K562 (cell line): Measurements from ENCODE around the gene PPHLN1. TPM values are rescaled to one million over a fixed set of nuclear protein-coding genes. Genes with fewer than 3 reads are reported as not detected.
A peak's percentile ranks its signal among the peaks of the same experiment; 100 is the strongest.

Experiments used
- C11orf30 ChIP-seq: fragments of 450-650 bp; IDR thresholded peaks from 2 replicates; pipeline ENCODE4 v1.6.1; 2016; ENCODE audit warnings: low read depth, mild to moderate bottlenecking
- DNMT1 ChIP-seq: fragments of 450-650 bp; IDR thresholded peaks from 2 replicates; pipeline ENCODE4 v1.6.1; 2016; ENCODE audit warnings: antibody characterized with exemption, mild to moderate bottlenecking
- EGR1 ChIP-seq: fragments of 450-650 bp; conservative IDR thresholded peaks from 2 replicates; pipeline ENCODE4 v1.6.1; 2017; ENCODE audit warnings: mild to moderate bottlenecking
- EP400 ChIP-seq: fragments of 450-650 bp; IDR thresholded peaks from 2 replicates; pipeline ENCODE4 v1.6.1; 2017; ENCODE audit warnings: antibody characterized with exemption, mild to moderate bottlenecking, moderate library complexity
- FOXA1 ChIP-seq: fragments of 450-650 bp; IDR thresholded peaks from 2 replicates; pipeline ENCODE4 v1.6.1; 2016; ENCODE audit warnings: mild to moderate bottlenecking, borderline replicate concordance
- FOXJ2 ChIP-seq: fragments of 200-800 bp; sonication (Bioruptor generic); IDR thresholded peaks from 2 replicates; pipeline ENCODE4 v1.6.1; 2016; ENCODE audit warnings: missing genetic modification characterization, missing compliant biosample characterization
- GATAD2B ChIP-seq: fragments of 450-650 bp; IDR thresholded peaks from 2 replicates; pipeline ENCODE4 v1.6.1; 2017; ENCODE audit warnings: mild to moderate bottlenecking, borderline replicate concordance
- HDAC8 ChIP-seq: fragments of 450-650 bp; IDR thresholded peaks from 2 replicates; pipeline ENCODE4 v1.6.1; 2016; ENCODE audit warnings: mild to moderate bottlenecking, missing genetic modification characterization, moderate library complexity, missing compliant biosample characterization
- HNRNPUL1 ChIP-seq: fragments of 200-400 bp; formaldehyde crosslinking; IDR thresholded peaks from 2 replicates; pipeline ENCODE4 v1.6.1; 2017; ENCODE audit warnings: low read length
- KHSRP ChIP-seq: fragments of 450-650 bp; IDR thresholded peaks from 2 replicates; pipeline ENCODE4 v1.6.1; 2017
- NFRKB ChIP-seq: fragments of 450-650 bp; IDR thresholded peaks from 2 replicates; pipeline ENCODE4 v1.6.1; 2016; ENCODE audit warnings: low read depth
- NUFIP1 ChIP-seq: fragments of 450-650 bp; IDR thresholded peaks from 2 replicates; pipeline ENCODE4 v1.6.1; 2018; ENCODE audit not compliant: partially characterized antibody
- PML ChIP-seq: IDR thresholded peaks from 2 replicates; pipeline ENCODE4 v1.6.1; 2012; ENCODE audit warnings: low read length, inconsistent platforms
- PRPF4 ChIP-seq: fragments of 200-400 bp; formaldehyde crosslinking; IDR thresholded peaks from one replicate; pipeline ENCODE4 v1.6.1; 2017; ENCODE audit warnings: low read length, low read depth, mild to moderate bottlenecking; ENCODE audit not compliant: insufficient read depth, poor library complexity, severe bottlenecking
- RBM34 ChIP-seq: fragments of 200-400 bp; formaldehyde crosslinking; IDR thresholded peaks from 2 replicates; pipeline ENCODE4 v1.6.1; 2018; ENCODE audit warnings: low read length, borderline replicate concordance; ENCODE audit not compliant: insufficient read depth
- SAFB ChIP-seq: fragments of 200-400 bp; formaldehyde crosslinking; IDR thresholded peaks from 2 replicates; pipeline ENCODE4 v1.6.1; 2017; ENCODE audit warnings: low read depth, low read length, borderline replicate concordance
- SMARCC2 ChIP-seq: fragments of 450-650 bp; IDR thresholded peaks from 2 replicates; pipeline ENCODE4 v1.6.1; 2017; ENCODE audit warnings: antibody characterized with exemption, moderate library complexity, mild to moderate bottlenecking, low read depth
- SNIP1 ChIP-seq: fragments of 450-650 bp; IDR thresholded peaks from 2 replicates; pipeline ENCODE4 v1.7.1; 2017; ENCODE audit warnings: low read depth, mild to moderate bottlenecking
- TAF1 ChIP-seq: IDR thresholded peaks from 2 replicates; pipeline ENCODE4 v1.6.1; 2011; ENCODE audit warnings: mild to moderate bottlenecking, low read length, moderate library complexity; ENCODE audit not compliant: insufficient read depth, control insufficient read depth, severe bottlenecking; ENCODE audit errors: extremely low read depth
- ZFX ChIP-seq: sonication (generic); formaldehyde crosslinking; IDR thresholded peaks from 2 replicates; pipeline ENCODE4 v1.8.0; 2022; ENCODE audit warnings: mild to moderate bottlenecking, missing genetic modification reagents, moderate library complexity
- ZNF197 ChIP-seq: fragments of 200-800 bp; sonication (Bioruptor generic); IDR thresholded peaks from 2 replicates; pipeline ENCODE4 v1.6.1; 2016; ENCODE audit warnings: low read depth, missing genetic modification characterization, missing compliant biosample characterization
- ZNF23 ChIP-seq: fragments of 250-450 bp; sonication (Bioruptor Pico); IDR thresholded peaks from 2 replicates; pipeline ENCODE4 v1.4.0; 2020; ENCODE audit warnings: mild to moderate bottlenecking
- ZNF274 ChIP-seq: IDR thresholded peaks from 2 replicates; pipeline ENCODE4 v1.6.1; 2011; ENCODE audit warnings: low read depth, mild to moderate bottlenecking, low read length, moderate library complexity, borderline replicate concordance
- ZNF347 ChIP-seq: fragments of 450-650 bp; formaldehyde crosslinking; IDR thresholded peaks from 2 replicates; pipeline ENCODE4 v1.4.0; 2020; ENCODE audit warnings: low read depth, mild to moderate bottlenecking, moderate library complexity
- ZNF766 ChIP-seq: fragments of 200-800 bp; sonication (Bioruptor generic); conservative IDR thresholded peaks from 2 replicates; pipeline ENCODE4 v1.6.1; 2016; ENCODE audit warnings: missing genetic modification characterization, missing compliant biosample characterization
- polyA plus RNA-seq, 8 experiments: library from polyadenylated mRNA; depleted of rRNA in 4 of 8; stranded (reverse) in 5 of 8; unstranded in 3 of 8; fragments of >200 nt; fragmentation: Nextera tagmentation in 2 of 8; fragmentation: Illumina TruSeq in 1 of 8; extraction: Ambion mirVana in 2 of 8; extraction: Trizol in 1 of 8; gene quantifications; 2 replicates each; pipeline versions ENCODE4 v1.2.1 to v1.2.3, GENCODE V29; 2011 to 2014; ENCODE audit warnings: inconsistent platforms in 1 of 8, missing spikeins in 1 of 8
- total RNA-seq, 7 experiments: library from RNA; depleted of rRNA in 6 of 7; stranded (reverse); fragments of >200 nt in 6 of 7; fragmentation: Illumina TruSeq in 2 of 7; extraction: Trizol in 2 of 7; gene quantifications; 2 replicates each; pipeline versions ENCODE4 v1.2.1 to v1.2.3, GENCODE V29; 2011 to 2021; ENCODE audit warnings: low replicate concordance in 1 of 7
- TF ChIP-seq, protein P1 (sequence below): fragments of 450-650 bp; formaldehyde crosslinking; IDR thresholded peaks from 2 replicates; pipeline ENCODE4 v1.4.0; 2020; ENCODE audit warnings: mild to moderate bottlenecking, moderate library complexity
- TF ChIP-seq, protein P2 (sequence below): fragments of 450-650 bp; IDR thresholded peaks from 2 replicates; pipeline ENCODE4 v1.6.1; 2017; ENCODE audit warnings: antibody characterized with exemption
- TF ChIP-seq, protein P3 (sequence below), 2 experiments: fragments of 450-650 bp; conservative IDR thresholded peaks; 2 replicates each; pipeline ENCODE4 v1.6.1; 2017; ENCODE audit warnings: mild to moderate bottlenecking in 2 of 2, moderate library complexity in 2 of 2

The PPHLN1 gene
- total and polyA plus RNA-seq, 9 of the 15 experiments (the other 6 are each of a cell fraction or from before 2014, with no cell fraction given) = 66.3 to 112 (median 93.6) TPM

DNA sequence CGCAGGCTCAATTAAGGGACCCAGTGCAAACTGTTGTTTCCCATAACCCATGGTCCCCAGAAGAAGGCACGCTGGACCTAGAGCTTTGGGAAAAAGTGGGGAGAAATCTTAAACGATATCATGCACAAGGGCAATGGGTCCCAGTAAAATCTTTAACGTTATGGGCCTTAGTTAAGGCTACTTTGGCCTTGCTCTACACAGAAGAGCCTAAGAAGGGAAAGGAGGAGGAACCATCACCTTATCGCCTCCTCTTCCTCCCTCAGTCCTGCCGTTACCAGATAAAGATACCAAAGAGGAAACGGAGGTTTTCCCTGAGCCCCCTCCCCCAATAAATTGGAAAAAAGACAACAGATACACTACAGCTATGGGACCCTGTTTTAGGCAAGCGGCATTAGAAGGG is 116.9 kb downstream of the PPHLN1 start (continued):
- TF ChIP-seq NUFIP1 (no peak), SMARCC2 (peak; percentile 81), GATAD2B (no peak; the same call in 1 of the 2 replicates), ZNF766 (CRISPR knock-in tag) (peak; percentile 56; the same call in 1 of the 2 replicates), ZNF197 (CRISPR knock-in tag) (0 out of 2 replicates have a peak, but pooled peaks have one; percentile 38), PRPF4 (no peak), ZNF23 (CRISPR knock-in tag) (no peak), TAF1 (no peak), ZNF347 (CRISPR knock-in tag) (no peak), RBM34 (no peak), DNMT1 (no peak), EP400 (peak; percentile 28; the same call in 1 of the 2 replicates), SAFB (no peak), PML (0 out of 2 replicates have a peak, but pooled peaks have one; percentile 17), KHSRP (no peak), EGR1 (no peak), ZFX (CRISPR knock-in tag) (peak; percentile 56), HNRNPUL1 (no peak), SNIP1 (no peak), FOXA1 (no peak), C11orf30 (no peak), HDAC8 (tag) (no peak), NFRKB (0 out of 2 replicates have a peak, but pooled peaks have one; percentile 61), ZNF274 (no peak), FOXJ2 (tag) (no peak)
- TF ChIP-seq, protein P1, sequence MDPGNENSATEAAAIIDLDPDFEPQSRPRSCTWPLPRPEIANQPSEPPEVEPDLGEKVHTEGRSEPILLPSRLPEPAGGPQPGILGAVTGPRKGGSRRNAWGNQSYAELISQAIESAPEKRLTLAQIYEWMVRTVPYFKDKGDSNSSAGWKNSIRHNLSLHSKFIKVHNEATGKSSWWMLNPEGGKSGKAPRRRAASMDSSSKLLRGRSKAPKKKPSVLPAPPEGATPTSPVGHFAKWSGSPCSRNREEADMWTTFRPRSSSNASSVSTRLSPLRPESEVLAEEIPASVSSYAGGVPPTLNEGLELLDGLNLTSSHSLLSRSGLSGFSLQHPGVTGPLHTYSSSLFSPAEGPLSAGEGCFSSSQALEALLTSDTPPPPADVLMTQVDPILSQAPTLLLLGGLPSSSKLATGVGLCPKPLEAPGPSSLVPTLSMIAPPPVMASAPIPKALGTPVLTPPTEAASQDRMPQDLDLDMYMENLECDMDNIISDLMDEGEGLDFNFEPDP (CRISPR knock-in tag) = no peak
- TF ChIP-seq, protein P2, sequence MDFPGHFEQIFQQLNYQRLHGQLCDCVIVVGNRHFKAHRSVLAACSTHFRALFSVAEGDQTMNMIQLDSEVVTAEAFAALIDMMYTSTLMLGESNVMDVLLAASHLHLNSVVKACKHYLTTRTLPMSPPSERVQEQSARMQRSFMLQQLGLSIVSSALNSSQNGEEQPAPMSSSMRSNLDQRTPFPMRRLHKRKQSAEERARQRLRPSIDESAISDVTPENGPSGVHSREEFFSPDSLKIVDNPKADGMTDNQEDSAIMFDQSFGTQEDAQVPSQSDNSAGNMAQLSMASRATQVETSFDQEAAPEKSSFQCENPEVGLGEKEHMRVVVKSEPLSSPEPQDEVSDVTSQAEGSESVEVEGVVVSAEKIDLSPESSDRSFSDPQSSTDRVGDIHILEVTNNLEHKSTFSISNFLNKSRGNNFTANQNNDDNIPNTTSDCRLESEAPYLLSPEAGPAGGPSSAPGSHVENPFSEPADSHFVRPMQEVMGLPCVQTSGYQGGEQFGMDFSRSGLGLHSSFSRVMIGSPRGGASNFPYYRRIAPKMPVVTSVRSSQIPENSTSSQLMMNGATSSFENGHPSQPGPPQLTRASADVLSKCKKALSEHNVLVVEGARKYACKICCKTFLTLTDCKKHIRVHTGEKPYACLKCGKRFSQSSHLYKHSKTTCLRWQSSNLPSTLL = no peak
- TF ChIP-seq, protein P3, sequence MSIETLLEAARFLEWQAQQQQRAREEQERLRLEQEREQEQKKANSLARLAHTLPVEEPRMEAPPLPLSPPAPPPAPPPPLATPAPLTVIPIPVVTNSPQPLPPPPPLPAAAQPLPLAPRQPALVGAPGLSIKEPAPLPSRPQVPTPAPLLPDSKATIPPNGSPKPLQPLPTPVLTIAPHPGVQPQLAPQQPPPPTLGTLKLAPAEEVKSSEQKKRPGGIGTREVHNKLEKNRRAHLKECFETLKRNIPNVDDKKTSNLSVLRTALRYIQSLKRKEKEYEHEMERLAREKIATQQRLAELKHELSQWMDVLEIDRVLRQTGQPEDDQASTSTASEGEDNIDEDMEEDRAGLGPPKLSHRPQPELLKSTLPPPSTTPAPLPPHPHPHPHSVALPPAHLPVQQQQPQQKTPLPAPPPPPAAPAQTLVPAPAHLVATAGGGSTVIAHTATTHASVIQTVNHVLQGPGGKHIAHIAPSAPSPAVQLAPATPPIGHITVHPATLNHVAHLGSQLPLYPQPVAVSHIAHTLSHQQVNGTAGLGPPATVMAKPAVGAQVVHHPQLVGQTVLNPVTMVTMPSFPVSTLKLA (conservative IDR thresholded peaks at IDR 0.05) = no peak
